ENCODE measurements around the gene TINAGL1.

TINAGL1 gene

DNA sequence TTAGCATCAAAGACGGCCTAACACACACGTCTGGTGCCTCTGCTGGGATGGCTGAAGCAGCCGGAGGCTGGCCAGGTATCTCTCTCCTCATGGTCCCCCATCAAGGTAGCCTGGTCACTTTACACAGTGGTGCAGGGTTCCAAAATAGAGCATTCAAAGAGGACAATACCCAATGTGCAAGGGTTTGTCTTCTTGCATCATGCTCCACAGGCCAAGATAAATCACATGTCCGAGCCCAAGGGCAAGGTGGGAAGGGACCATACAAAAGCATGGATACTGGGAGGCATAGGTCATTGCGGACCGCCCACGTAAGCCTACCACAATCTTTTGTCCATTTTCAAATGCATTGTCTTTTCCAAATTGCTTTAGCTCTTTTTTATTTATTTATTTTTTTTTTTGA is 23.8 kb upstream of the TINAGL1 start:
- ATAC-seq (replicated peaks): no peak
- no peaks in the 10 kb centered on the region for H3K36me3 Mint-ChIP-seq
- no peak overlapping the region for H3K27ac Mint-ChIP-seq
- DNase-seq: no peak
- no peak overlapping the region for H3K4me3 Mint-ChIP-seq
- no peaks in the 10 kb centered on the region for H3K9me3 Mint-ChIP-seq
- peaks cover 5 to 9% of the 10 kb centered on the region in 2 donors for H3K4me1 Mint-ChIP-seq
- peaks cover 8 to 14% of the 10 kb centered on the region in 2 donors for H3K27me3 Mint-ChIP-seq

DNA sequence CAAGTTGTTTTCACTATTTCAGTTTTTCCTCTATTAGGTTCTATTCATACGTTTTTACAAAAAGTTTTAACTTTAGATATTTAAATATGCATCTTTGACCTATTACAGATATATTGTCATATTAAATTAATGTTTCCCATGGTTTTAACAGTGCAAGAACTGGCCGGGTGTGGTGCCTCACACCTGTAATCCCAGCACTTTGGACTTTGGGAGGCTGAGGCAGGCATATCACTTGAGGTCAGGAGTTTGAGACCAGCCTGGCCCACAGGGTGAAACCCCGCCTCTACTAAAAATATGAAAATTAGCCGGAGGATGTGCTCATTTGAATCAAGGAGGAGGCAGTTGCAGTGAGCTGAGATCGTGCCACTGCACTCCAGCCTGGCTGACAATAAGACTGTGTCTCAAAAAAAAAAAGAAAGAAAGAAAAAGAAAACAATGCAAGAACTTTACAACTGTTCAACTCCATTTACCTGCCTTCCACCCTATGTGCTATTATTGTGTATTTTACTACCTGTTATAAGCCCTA is 19.8 kb upstream of the TINAGL1 start:
- DNase-seq (no peak), ATAC-seq (replicated peaks) (no peak)
- no peaks in the 10 kb centered on the region for H3K4me1 Mint-ChIP-seq
- H3K9me3 Mint-ChIP-seq: peaks cover 3 to 9% of the 10 kb centered on the region in 2 donors
- H3K27ac Mint-ChIP-seq: no peak overlapping the region
- peaks cover 0 to 4% of the 10 kb centered on the region in 2 donors for H3K36me3 Mint-ChIP-seq
- H3K4me3 Mint-ChIP-seq: no peak overlapping the region
- peaks cover 0 to 23% of the 10 kb centered on the region in 2 donors for H3K27me3 Mint-ChIP-seq

DNA sequence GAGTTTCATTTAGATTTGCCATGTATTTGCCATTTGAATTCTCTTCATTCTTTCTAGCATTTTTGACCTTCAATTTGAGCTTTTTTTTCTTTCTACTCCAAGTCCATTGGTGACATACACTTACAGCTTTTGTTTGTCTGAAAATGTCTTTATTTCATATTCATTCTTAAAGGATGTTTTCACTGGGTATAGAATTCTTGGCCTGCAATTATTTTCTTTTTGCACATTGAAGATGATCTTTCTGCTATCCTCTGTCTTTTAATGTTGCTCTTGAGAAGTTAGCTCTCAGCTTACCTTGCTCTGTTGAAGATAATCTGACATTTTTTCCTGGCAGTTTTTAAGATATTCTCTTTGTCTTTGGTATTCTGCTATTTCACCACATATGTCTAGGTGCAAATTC is 16.6 kb upstream of the TINAGL1 start:
- Mint-ChIP-seq H3K9me3 (peaks cover 3 to 9% of the 10 kb centered on the region in 2 donors), H3K27me3 (peaks cover 0 to 24% of the 10 kb centered on the region in 2 donors), H3K36me3 (peaks cover 0 to 4% of the 10 kb centered on the region in 2 donors), H3K27ac (no peak overlapping the region), H3K4me3 (no peak overlapping the region), H3K4me1 (no peaks in the 10 kb centered on the region)
- ATAC-seq (replicated peaks): no peak
- no peak for DNase-seq

DNA sequence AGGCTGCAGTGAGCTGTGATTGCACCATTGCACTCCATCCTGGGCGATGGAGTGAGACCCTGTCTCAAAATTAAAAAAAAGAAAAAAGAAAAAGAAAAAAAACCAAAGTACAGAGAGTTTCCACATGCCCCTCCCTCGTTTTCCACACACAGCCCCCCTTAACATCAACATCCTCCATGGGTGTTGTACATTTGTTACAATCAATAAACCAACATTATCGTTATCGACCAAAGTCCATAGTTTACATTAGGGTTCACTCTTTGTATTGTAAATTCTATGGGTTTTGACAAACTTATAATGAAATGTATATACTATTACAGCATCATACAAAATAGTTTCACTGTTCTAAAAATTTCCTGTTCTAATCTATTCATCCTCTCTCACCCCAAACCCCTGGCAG is 15.9 kb upstream of the TINAGL1 start:
- no peak overlapping the region for H3K27ac Mint-ChIP-seq
- peaks cover 0 to 24% of the 10 kb centered on the region in 2 donors for H3K27me3 Mint-ChIP-seq
- H3K4me1 Mint-ChIP-seq: no peaks in the 10 kb centered on the region
- no peak overlapping the region for H3K4me3 Mint-ChIP-seq
- peaks cover 3 to 9% of the 10 kb centered on the region in 2 donors for H3K9me3 Mint-ChIP-seq
- ATAC-seq (replicated peaks): no peak
- peaks cover 0 to 4% of the 10 kb centered on the region in 2 donors for H3K36me3 Mint-ChIP-seq
- DNase-seq: no peak

DNA sequence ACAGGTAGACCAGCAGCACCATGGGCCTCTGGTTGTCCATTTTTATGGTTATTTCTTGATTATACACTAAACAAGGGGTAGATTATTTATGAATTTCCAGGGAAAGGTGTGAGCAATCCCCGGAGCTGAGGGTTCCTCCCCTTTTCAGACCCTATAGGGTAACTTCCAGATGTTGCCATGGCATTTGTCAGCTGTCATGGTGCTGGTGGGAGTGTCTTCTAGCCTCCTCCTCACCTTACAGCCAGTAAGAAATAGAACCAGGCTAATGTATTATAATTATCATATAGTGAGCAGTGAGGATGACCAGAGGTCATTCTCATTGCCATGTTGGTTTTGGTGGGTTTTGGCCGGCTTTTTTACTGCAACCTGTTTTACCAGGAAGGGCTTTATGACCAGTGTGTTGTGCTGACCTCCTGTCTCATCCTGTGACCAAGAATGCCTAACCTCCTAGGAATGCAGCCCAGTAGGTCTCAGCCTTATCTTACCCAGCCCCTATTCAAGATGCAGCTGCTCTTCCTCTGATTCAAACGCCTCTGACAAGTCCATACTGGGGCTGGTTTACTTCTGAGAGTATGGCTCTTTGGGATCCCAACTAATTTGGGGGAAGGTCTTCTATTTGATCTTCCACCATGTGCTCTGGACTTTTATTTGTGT is 13.5 kb upstream of the TINAGL1 start:
- no peak for ATAC-seq (replicated peaks)
- no peak for DNase-seq
- peaks cover 3 to 9% of the 10 kb centered on the region in 2 donors for H3K9me3 Mint-ChIP-seq
- no peaks in the 10 kb centered on the region for H3K4me1 Mint-ChIP-seq
- H3K27me3 Mint-ChIP-seq: peaks cover 0 to 24% of the 10 kb centered on the region in 2 donors
- no peak overlapping the region for H3K27ac Mint-ChIP-seq
- peaks cover 0 to 4% of the 10 kb centered on the region in 2 donors for H3K36me3 Mint-ChIP-seq
- H3K4me3 Mint-ChIP-seq: no peak overlapping the region

DNA sequence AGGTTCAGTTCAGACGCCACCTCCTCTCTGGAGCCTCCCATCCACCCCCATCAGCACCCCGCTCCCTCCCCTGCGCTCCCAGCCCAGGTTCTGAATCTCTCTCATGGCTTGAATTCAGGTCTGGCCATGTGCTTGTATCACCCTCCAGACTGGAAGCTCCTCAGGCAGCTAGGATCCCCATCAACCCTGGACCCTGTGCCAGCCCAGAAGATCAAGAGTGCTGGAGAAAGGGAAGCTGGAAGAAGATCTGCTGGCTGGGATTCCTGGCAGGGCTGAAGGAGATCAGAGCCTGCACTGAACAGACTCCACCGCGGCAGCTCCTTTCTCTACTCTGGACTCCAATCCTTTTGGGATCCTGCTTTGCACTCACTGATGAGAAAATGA is 11.7 kb upstream of the TINAGL1 start:
- Mint-ChIP-seq H3K4me3 (no peak overlapping the region), H3K9me3 (peaks cover 2 to 5% of the 10 kb centered on the region in 2 donors), H3K36me3 (peaks cover 0 to 4% of the 10 kb centered on the region in 2 donors), H3K27ac (no peak overlapping the region), H3K27me3 (peaks cover 0 to 15% of the 10 kb centered on the region in 2 donors), H3K4me1 (no peaks in the 10 kb centered on the region)
- no peak for ATAC-seq (replicated peaks)
- no peak for DNase-seq

DNA sequence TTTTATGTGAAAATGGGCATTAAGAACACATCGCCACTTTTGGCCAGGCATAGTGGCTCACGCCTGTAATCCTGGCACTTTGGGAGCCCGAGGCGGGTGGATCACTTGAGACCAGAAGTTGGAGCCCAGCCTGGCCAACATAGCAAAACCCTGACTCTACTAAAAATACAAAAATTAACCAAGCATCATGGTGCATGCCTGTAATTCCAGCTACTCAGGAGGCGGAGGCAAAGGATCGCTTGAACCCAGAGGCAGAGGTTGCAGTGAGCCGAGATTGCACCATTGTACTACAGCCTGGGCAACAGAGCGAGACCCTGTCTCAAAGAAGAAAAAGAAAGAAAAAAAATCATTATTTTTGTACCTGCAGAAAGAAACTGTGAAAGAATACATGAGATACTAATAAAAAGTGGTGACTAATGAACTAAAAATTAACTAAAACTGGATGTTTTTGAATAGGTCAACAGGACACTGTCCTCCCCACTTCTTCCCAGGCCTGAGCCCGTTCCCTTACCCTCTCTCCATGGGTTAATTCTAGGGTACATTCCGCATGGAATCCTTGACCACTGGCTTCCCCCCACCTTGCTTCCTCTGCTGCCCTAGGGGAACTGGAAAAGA is 8.3 kb upstream of the TINAGL1 start:
- Mint-ChIP-seq H3K27me3 (no peaks in the 10 kb centered on the region), H3K4me1 (peaks cover 10 to 14% of the 10 kb centered on the region in 2 donors), H3K9me3 (no peaks in the 10 kb centered on the region), H3K36me3 (no peaks in the 10 kb centered on the region), H3K27ac (no peak overlapping the region), H3K4me3 (no peak overlapping the region)
- no peak for DNase-seq
- ATAC-seq (replicated peaks): no peak

DNA sequence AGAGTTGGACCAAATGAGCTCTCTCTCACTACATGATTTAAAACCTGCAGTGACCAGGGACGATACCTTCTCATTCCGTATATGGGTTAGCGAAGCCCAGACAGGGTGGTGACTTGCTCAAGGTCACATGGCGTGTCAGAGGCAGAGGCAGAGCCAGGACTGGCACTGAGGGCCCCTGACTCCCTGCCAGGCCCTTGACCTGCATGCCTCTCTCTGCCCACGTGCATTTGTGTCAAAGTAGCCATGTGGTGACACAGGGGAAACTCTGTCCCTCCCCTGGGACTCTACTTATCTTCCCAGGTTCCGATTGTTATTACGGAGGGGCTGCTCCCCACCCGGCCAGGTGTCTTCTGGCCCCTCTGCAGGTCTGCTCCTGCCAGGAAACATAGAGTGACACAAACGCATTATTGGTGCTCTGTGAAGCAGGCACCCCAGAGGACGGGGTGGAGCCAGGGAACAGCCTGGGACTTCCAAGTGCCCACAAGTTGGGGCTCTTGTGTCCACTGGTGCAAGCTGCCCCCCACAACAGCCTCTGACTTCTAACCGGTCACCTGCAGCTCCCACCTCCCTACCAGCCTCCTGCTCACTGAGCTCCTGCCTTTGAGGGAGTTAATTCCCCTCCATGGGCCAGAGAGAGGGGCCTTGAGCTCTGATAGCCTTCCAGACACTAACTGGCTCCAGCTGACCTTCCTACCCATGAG is 7.3 kb upstream of the TINAGL1 start:
- H3K27ac Mint-ChIP-seq: no peak overlapping the region
- H3K36me3 Mint-ChIP-seq: no peaks in the 10 kb centered on the region
- H3K9me3 Mint-ChIP-seq: no peaks in the 10 kb centered on the region
- DNase-seq: no peak
- peaks cover 1 to 2% of the 10 kb centered on the region in 2 donors for H3K27me3 Mint-ChIP-seq
- no peak overlapping the region for H3K4me3 Mint-ChIP-seq
- ATAC-seq (replicated peaks): no peak
- peaks cover 10 to 14% of the 10 kb centered on the region in 2 donors for H3K4me1 Mint-ChIP-seq

DNA sequence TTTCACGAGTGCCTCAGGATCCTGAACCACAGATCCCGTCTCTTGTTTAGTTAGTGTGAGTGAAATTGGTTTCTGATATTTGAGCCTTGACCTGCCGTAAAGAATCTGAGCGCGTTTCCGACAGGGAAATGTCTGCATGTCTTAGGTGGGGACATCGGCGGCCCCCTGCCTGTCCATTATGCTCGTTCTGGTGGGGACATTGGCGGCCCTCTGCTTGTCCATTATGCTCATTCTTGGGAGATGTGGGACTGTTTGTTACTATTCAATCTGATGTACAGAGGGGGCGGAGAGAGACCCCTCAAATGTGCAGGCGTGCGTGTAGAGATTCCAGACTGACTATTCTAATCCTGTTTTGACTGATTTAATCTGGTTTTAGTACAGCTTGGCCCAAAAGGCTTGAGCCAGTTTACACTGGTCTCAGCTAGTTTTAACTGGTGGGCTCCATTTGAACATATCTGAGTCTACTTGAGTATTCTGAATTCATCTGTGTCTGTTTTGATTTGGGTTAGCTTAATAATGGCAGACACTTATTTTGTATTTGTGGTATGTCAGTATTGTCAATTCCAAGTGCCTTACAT is 6.6 kb upstream of the TINAGL1 start:
- no peaks in the 10 kb centered on the region for H3K36me3 Mint-ChIP-seq
- H3K9me3 Mint-ChIP-seq: no peaks in the 10 kb centered on the region
- no peak overlapping the region for H3K4me3 Mint-ChIP-seq
- peaks cover 10 to 14% of the 10 kb centered on the region in 2 donors for H3K4me1 Mint-ChIP-seq
- ATAC-seq (replicated peaks) (no peak), DNase-seq (no peak)
- no peak overlapping the region for H3K27ac Mint-ChIP-seq
- H3K27me3 Mint-ChIP-seq: peaks cover 5 to 8% of the 10 kb centered on the region in 2 donors

DNA sequence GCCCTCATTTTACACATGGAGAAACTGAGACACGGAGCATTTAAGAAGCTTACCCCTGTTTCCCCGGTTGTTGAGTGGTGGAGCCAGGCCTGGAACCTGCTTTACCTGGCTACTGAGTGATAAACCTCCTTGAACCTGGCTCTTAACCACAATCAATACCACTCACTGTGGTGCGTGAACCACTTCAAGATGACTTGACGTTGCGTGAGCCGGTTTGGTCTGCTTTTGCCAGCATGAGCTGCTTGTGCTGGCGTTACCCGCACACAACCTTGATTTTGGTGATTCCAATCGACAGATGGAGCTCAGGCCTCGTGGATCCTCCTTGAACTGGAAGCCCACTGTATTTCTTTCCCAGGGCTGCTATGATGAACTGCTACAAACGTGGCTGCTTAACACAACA is 6.1 kb upstream of the TINAGL1 start:
- peaks cover 10 to 14% of the 10 kb centered on the region in 2 donors for H3K4me1 Mint-ChIP-seq

DNA sequence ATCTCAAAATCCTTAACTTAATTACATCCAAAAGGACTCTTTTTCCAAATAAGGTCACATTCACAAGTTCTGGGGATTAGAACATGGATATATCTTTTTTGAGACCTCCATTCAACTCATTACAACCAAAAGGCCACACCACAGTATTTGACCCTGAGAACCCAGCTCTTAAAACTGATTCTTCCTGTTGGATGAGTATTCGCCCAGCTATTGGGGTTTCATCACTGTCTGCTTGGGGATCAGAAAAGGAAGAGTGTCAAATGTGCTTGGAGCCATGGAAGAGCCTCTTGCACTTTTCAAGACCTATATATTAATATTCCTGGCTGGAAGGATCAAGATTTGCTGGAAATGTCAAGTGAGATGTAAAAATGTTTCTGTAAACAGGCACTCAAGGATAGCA is 5.4 kb upstream of the TINAGL1 start:
- Mint-ChIP-seq H3K27ac (no peak overlapping the region), H3K4me3 (no peak overlapping the region), H3K4me1 (peaks cover 10 to 14% of the 10 kb centered on the region in 2 donors), H3K27me3 (peaks cover 5 to 16% of the 10 kb centered on the region in 2 donors), H3K36me3 (no peaks in the 10 kb centered on the region), H3K9me3 (no peaks in the 10 kb centered on the region)
- ATAC-seq (replicated peaks) (no peak), DNase-seq (no peak)

More for the DNA sequence above, 6.1 kb upstream of the TINAGL1 start:
- Mint-ChIP-seq H3K27ac (no peak overlapping the region), H3K9me3 (no peaks in the 10 kb centered on the region), H3K27me3 (peaks cover 5 to 9% of the 10 kb centered on the region in 2 donors), H3K4me3 (no peak overlapping the region), H3K36me3 (no peaks in the 10 kb centered on the region)
- ATAC-seq (replicated peaks) (no peak), DNase-seq (no peak)

DNA sequence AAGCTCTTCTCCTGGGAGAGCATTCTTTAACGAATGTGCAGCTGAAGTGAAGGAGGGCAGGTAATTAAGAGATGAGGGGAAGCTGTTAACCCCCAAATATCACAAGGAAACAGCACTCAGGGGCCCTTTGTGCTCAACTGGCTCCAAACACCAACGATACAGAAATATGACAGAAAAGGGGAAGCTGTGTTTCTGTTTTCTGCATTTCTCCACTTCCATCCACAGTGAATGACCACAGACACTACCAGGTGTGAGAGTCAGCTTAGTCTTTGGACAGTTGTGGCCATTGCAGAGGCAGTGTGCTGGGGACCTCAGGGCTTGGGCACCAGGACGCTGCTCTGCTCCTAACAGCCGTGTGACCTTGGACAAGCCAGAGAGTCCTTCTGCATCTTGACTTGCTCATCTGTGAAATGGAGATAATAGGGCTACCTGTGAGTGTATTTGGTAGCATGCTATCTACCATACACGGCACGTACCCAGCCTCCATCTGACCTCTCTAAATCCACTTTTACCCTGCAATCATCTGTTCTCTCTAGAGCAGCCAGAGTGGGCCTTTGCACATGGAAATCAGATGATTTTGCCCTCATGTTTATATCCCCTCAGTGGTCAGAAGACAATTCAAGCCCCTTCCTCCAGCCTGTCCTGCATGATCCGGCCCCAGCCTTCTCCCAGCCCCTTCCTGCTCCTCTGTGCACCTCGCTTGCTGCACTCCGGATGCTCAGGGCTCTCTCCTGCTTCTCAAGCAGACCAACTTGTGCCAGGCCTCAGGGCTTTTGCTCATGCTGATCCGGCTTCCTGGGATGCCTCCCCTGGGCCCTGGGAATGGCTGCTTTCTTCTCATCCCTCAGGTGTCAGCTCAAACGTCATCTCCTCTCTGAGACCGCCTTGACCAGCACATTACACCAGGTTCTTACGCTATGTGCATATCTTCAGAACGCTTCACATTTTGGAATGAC is 4.7 kb upstream of the TINAGL1 start:
- Mint-ChIP-seq H3K27ac (no peak overlapping the region), H3K27me3 (peaks cover 12 to 23% of the 10 kb centered on the region in 2 donors), H3K9me3 (no peaks in the 10 kb centered on the region), H3K36me3 (no peaks in the 10 kb centered on the region), H3K4me3 (no peak overlapping the region), H3K4me1 (peaks cover 16 to 20% of the 10 kb centered on the region in 2 donors)
- ATAC-seq (replicated peaks): peak; percentile 50 to 62
- no peak for DNase-seq

DNA sequence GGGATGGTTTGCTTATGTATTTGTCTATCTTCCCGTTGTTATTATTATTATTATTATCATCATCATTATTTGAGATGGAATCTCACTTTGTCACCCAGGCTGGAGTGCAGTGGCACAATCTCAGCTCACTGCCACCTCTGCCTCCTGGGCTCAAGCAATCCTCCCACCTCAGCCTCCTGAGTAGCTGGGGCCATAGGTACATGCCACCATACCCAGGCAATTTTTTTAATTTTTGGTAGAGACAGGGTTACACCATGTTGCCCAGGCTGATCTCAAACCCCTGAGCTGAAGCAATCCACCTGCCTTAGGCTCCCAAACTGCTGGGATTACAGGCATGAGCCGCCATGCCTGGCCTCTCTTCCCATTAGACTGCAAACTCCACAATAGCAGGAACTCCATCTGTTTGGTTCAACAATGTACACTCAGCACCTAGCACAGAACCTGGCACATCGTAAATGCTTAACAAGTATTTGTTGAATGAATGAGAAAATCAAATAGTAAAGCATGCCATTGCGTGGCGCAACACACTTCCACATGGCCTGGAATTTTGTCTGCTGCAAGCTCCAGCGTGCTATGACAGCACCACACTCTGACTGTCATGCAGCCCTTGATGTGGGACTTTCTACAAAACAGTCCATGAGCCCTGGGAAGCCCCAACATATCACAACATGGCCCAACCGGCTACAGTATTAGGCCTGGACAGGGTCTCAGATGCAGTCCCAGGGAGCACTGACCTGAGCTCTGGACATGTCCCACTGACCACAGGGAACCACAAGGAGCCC is 3.8 kb upstream of the TINAGL1 start:
- Mint-ChIP-seq H3K27me3 (peaks cover 14 to 25% of the 10 kb centered on the region in 2 donors), H3K27ac (no peak overlapping the region), H3K4me1 (peaks cover 16 to 21% of the 10 kb centered on the region in 2 donors), H3K9me3 (no peaks in the 10 kb centered on the region), H3K4me3 (no peak overlapping the region), H3K36me3 (no peaks in the 10 kb centered on the region)
- ATAC-seq (replicated peaks) (no peak), DNase-seq (no peak)

Measured in stimulated activated naive B cell treated with anti-CD40 and anti-IgM and Interleukin-4, amounts not matched to agents 10 μg/mL and 1 μg/mL and 100 μg/mL, for 72 hours (primary cell).